ENCODE measurements around the gene FGFR3. TPM values are rescaled to one million over a fixed set of nuclear protein-coding genes. Genes with fewer than 3 reads are reported as not detected.

Gene FGFR3
- total RNA-seq, 2 donors from 2014 or later, result 8.7 to 78.2 TPM

GRCh38 chr4:1761130-1761689 lies 31.9 kb upstream of the FGFR3 start:
- 65% methylated on average over 12 of the region's 32 CpGs for WGBS
- DNase-seq (ENCODE audit: low spot score), result no peak
- Histone ChIP-seq H3K36me3 (no peaks in the 10 kb centered on the region), H3K27ac (no peak overlapping the region), H3K4me1 (replicated peaks) (no peaks in the 10 kb centered on the region), H3K4me3 (no peak overlapping the region), H3K9me3 (no peaks in the 10 kb centered on the region), H3K27me3 (replicated peaks; ENCODE audit: insufficient read depth) (no peaks in the 10 kb centered on the region)
- intact Hi-C loops (cut with DNase I), result loop anchor here (5.0 kb wide), 1 partner anchor 46 kb away; no protein-coding TSS in a partner anchor
- TF ChIP-seq POLR2AphosphoS5 (IDR thresholded peaks at IDR 0.05) (no peak), POLR2A (IDR thresholded peaks at IDR 0.05) (no peak), CTCF (IDR thresholded peaks at IDR 0.05) (no peak)

GRCh38 chr4:1762264-1763010 lies 30.7 kb upstream of the FGFR3 start:
- Histone ChIP-seq H3K27ac (no peak overlapping the region), H3K9me3 (no peaks in the 10 kb centered on the region), H3K4me1 (replicated peaks) (peaks cover 2% of the 10 kb centered on the region), H3K4me3 (no peak overlapping the region), H3K36me3 (no peaks in the 10 kb centered on the region), H3K27me3 (replicated peaks; ENCODE audit: insufficient read depth) (no peaks in the 10 kb centered on the region)
- 89% methylated on average over 17 of the region's 20 CpGs for WGBS
- intact Hi-C loops (cut with DNase I), result loop anchor here (5.0 kb wide), 1 partner anchor 45 kb away; no protein-coding TSS in a partner anchor
- no peak for DNase-seq (ENCODE audit: low spot score)
- TF ChIP-seq POLR2A (IDR thresholded peaks at IDR 0.05), result no peak
- TF ChIP-seq POLR2AphosphoS5 (IDR thresholded peaks at IDR 0.05), result no peak
- TF ChIP-seq CTCF (IDR thresholded peaks at IDR 0.05), result no peak

- H3K27ac ChIP-seq, result no peak overlapping the region
- H3K9me3 ChIP-seq, result no peaks in the 10 kb centered on the region
- 25% methylated on average over 27 of the region's 31 CpGs for WGBS
- intact Hi-C loops (cut with DNase I), result loop anchor here (5.0 kb wide), 1 partner anchor 44 kb away; no protein-coding TSS in a partner anchor
- no peaks in the 10 kb centered on the region for H3K27me3 ChIP-seq (replicated peaks; ENCODE audit: insufficient read depth)
- TF ChIP-seq POLR2AphosphoS5 (IDR thresholded peaks at IDR 0.05), result no peak
- TF ChIP-seq CTCF (IDR thresholded peaks at IDR 0.05), result no peak
- no peak for TF ChIP-seq POLR2A (IDR thresholded peaks at IDR 0.05)
- H3K4me3 ChIP-seq, result peak overlapping the region; percentile 9 to 13
- DNase-seq (ENCODE audit: low spot score), result no peak
- H3K4me1 ChIP-seq (replicated peaks), result peaks cover 2% of the 10 kb centered on the region
- no peaks in the 10 kb centered on the region for H3K36me3 ChIP-seq
Measured at GRCh38 chr4:1763070-1763549, 30.0 kb upstream of the FGFR3 start.

GRCh38 chr4:1763550-1764080 lies 29.5 kb upstream of the FGFR3 start:
- TF ChIP-seq POLR2A (IDR thresholded peaks at IDR 0.05) (no peak), CTCF (IDR thresholded peaks at IDR 0.05) (no peak), POLR2AphosphoS5 (IDR thresholded peaks at IDR 0.05) (no peak)
- peak overlapping the region; percentile 9 to 13 for H3K4me3 ChIP-seq
- peaks cover 2% of the 10 kb centered on the region for H3K4me1 ChIP-seq (replicated peaks)
- no peak for DNase-seq (ENCODE audit: low spot score)
- no peaks in the 10 kb centered on the region for H3K27me3 ChIP-seq (replicated peaks; ENCODE audit: insufficient read depth)
- 12% methylated on average over 30 of the region's 36 CpGs for WGBS
- H3K27ac ChIP-seq, result no peak overlapping the region
- no peaks in the 10 kb centered on the region for H3K36me3 ChIP-seq
- H3K9me3 ChIP-seq, result no peaks in the 10 kb centered on the region
- intact Hi-C loops (cut with DNase I), result loop anchor here (5.0 kb wide), 1 partner anchor 44 kb away; no protein-coding TSS in a partner anchor
